Activated T-cell treated with anti-CD3 and anti-CD28 coated beads for 1 hour (primary cell): ENCODE measurements around the gene CPEB1.

Source experiments
- DNase-seq: peaks from one replicate; pipeline ENCODE4 v3.0.0-alpha.2; 2020; ENCODE audit warnings: low read depth

CPEB1 gene

DNA sequence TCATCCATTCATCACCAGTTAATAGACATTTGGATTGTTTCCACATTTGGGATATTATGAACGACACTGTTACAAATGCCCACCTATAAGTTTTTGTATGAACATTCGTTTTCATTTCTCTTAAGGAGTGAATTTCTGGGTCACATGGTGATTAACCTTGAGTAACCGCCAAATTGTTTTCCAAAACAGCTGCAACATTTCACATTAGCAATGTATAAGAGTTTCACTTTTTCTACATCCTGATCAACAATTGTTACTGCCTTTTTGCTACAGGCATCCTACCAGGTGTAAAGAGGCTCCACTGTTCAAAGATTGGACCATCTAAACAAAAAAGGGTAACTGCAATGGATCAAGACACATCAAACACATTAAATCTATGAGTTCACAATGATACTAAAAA is 52.0 kb downstream of the CPEB1 start:
- no peak for DNase-seq

GRCh38 chr15:82587805-82588204 is 59.4 kb downstream of the CPEB1 start:
- DNase-seq, result no peak

DNA sequence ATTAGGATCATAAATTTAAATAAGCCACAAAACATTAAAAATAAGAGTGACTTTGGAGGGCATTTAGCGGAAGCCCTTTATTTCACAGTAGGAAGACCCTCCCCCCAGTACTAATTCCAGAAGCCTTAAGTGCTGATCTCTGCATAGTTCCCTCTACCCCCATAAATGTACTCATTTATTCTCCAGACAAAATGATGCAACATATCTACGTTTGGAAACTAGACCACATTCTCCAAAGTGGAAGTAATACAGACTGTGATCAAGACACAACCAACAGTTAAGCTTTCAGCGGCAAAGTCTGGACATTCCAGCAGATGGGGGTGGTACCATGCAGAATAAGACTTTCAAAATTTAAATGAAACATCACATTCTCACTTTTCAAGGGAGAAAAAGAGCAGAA is 62.1 kb downstream of the CPEB1 start:
- no peak for DNase-seq

- DNase-seq, result no peak
Observed at GRCh38 chr15:82580713-82581112, 66.5 kb downstream of the CPEB1 start.

DNA sequence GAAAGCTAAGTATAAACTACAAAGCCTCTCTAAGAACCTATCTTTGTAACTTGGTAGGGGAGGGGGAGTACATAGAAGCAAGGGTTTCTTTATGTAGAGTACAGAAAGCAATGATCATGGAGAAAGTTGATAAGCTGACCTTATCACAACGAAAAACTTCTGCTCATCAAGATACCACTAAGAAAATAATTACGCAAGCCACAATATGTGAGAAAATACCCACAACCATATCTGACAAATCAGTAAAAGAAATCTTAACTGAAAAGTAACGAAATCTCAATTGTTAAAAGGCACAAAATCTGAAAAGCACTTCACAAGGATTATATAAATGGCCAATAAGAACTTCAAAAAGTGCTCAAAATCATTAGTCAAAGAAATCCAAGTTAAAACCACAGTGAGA is 71.8 kb downstream of the CPEB1 start:
- DNase-seq, result no peak

DNA sequence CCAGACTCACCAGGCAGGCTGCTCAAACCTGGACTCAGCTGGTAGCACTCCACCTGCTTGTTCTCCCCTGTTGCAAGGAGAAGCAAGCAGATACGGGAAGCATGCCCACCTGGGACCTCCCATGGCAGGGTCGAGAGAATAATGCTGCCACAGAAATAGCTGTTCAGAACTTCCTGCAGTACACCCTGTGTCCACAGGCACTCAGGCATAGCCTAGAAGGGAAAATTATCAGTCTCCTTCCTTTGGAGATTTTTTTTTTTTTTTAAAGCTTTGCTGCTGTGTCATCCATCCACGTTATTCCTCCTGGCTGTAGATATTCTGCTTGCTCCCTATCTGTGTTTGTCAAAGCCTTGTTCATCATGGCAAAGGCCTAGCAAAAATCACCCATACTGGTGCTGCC is 74.2 kb downstream of the CPEB1 start:
- DNase-seq, result no peak

DNA sequence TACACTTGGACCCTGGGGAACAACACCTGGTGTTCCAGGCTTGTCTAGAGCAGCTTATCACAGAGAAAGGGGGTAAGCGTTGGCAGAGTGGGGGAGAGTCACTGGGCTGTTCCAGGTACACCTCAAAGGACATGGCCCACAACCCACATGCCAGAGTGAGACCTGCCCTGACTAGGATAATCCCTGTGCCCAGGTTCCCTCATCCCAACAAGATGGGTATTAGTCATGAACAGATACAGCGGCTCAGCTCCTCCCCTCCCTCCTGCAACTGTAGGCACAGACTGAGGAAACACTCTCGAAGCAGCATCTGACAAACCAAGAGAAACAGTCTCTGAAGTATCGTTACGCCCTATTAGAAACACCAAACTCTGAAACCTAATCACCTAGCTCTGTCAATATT is 74.9 kb downstream of the CPEB1 start:
- DNase-seq, result no peak

GRCh38 chr15:82571722-82572222 is 75.4 kb downstream of the CPEB1 start:
- no peak for DNase-seq

- DNase-seq, result no peak
Observed at GRCh38 chr15:82570721-82571508, 76.2 kb downstream of the CPEB1 start.

- DNase-seq, result no peak
Observed at GRCh38 chr15:82569834-82570233, 77.3 kb downstream of the CPEB1 start.

- no peak for DNase-seq
Observed at GRCh38 chr15:82568986-82569385, 78.2 kb downstream of the CPEB1 start.

DNA sequence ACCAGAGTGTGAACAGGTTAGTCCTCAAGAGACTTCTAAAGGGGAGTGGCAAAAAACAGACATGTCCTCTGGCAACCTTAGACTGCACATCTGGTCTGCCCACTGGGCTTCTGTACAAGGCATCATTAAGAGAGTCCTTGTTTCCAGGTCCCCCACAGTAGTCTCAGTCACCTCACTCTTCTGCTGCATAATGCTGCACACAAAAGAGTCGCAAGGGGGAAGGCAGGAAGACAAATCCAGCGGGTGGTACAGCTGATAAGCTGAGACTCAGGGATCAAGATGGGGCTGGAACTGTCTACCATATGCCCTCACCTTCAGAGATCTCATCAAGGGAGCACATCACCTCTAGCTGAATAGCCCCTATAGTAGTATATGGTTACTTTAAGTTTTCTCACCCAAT is 79.5 kb downstream of the CPEB1 start:
- DNase-seq, result no peak

DNA sequence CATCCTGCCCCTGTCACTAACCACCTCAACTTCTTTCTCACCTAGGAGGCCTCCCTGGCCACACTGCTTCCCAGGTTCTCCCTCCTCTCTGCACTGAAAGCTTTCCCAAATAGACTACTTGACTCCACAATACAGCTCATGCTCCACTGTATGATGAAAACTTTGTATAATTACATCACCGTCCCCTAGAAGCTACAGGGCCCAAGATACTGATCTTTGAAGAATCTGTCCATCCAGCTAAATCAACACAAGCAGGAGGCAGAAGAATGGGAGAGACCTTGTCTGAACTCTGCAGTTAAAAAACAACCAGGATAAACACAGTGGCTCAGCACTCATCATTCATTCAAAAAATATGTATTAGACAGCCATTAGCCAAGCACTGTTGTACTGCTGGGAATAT is 80.5 kb downstream of the CPEB1 start:
- DNase-seq, result no peak

GRCh38 chr15:82558502-82558901 is 88.7 kb downstream of the CPEB1 start:
- DNase-seq, result no peak

GRCh38 chr15:82556315-82557035 is 90.7 kb downstream of the CPEB1 start:
- DNase-seq, result no peak

DNA sequence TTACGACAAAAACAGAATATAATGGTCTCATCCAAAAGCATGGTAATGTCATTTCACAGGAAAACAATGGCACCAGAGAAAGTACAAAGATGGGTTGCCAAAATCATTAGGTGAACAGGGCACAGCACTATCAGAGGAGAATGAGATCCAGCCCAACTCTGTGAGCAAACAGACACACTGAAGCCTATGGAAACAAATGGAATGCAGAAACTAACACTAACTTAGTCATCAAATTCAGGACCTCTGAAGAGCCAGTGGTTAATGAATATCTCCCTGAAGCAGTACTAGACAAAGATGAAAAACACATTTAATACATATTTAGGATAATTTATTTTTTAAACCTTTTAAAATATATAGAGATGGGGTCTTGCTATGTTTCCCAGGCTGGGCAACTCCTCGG is 92.3 kb downstream of the CPEB1 start:
- no peak for DNase-seq

- DNase-seq, result no peak
Observed at GRCh38 chr15:82554351-82554750, 92.8 kb downstream of the CPEB1 start.

- no peak for DNase-seq
Observed at GRCh38 chr15:82553846-82554245, 93.3 kb downstream of the CPEB1 start.

- no peak for DNase-seq
Observed at GRCh38 chr15:82552861-82553260, 94.3 kb downstream of the CPEB1 start.

DNA sequence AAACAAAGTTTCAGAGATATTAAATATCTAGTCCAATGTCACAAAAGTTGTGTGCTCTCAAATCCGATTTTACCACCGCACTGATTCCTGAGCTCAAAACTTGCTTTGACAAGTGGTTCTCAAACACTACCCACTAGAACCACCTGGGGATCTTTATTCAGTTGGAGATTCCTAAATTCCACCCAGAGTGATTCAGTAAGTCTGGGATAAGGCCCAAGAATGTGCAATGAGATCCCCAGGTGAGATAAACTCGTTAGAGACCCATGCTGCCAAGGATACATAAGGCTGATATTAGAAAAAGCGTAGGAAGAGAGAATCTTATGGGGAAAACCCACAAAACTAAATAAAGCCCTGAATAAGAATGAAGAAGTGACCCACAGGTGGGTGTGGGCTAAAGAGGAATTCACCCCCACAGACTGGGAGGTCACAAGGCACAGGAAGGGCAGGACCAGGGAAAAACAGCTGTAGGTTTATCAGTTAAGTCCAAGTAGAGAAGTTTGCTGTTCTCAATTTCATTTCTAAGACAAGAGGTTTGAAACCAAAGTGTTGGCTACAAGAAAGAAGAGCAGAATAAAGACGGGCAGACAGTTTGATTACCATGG is 95.4 kb downstream of the CPEB1 start:
- no peak for DNase-seq

DNA sequence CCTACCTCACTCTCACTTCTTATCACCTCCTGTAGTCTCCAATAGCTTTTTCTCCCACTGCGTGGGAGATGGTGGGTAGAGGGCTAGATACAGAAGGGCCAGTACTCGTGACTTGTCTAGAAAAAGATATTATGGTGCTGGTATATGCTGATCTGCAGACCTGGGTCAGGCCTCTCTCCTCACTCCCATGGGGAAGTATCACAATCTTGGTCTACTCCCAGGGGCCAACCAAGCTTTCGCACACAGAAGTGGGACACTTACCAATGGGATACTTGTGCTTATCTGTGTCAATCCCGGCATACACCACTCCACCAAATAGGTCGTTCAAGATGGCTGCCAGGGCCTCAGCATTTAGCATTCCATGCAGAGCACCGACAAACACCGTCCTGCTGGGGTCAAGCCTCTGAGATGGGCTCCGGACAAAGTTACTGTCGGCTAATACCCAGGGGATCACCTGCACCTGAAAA is 97.9 kb downstream of the CPEB1 start:
- DNase-seq, result no peak

DNA sequence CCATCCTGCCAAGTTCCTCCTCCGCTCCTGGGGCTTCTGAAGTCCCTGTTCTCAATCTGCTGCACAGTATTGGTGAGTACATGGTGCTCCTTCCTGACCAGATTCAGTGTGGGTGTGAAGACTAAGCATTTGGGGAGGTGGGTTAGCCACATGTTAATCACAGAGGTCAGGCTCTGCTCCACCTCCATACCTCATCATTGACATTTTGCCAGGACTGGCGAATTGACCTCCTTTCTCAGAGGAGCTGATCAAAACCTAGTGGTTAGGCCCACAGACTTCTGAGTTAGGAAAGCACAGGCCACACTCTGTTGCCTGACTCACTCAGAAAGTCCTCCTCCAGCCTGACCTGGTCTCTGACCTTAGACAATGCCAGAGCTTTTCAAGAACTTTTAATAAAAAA is 98.5 kb downstream of the CPEB1 start:
- DNase-seq, result no peak

DNA sequence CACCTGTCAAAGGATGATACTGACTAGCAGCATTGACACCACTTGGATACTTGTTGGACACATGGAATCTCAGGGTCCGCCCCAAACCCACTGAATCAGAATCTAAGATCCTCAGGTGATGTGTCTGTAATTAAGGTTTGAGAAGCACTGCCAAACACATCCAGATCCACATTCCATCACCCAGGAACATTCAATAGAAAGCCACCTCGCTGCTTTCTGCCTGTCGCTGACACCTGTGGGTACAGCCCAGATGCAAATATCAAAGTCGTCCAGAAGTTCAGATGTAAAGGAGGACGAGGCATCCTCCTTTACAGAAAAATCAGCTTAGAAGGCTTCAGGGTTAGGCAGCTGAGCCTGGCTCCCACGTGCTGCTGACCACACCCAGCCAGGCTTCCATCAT is 101.7 kb downstream of the CPEB1 start:
- DNase-seq, result no peak
